Heart right ventricle (tissue), 16 donors: ENCODE results near the gene PGAM4. TPM values are rescaled to one million over a fixed set of nuclear protein-coding genes. Genes with fewer than 3 reads are reported as not detected.

Experiments used
- ATAC-seq, 8 donors: fragments of 200-7000 bp; cut with Tn5 transposase; one replicate each; pipeline ENCODE4 v1.9.1; 2020; ENCODE audit warnings: mild to moderate bottlenecking in 8 of 8, moderate library complexity in 8 of 8, moderate number of reproducible peaks in 1 of 8
- DNase-seq, 2 donors: peaks; one replicate each; pipeline ENCODE4 v3.0.0-alpha.2; 2020
- H3K27ac ChIP-seq, 10 donors: fragments of 200-600 bp; sonication (generic) in 2 of 10; one replicate each; pipeline versions ENCODE4 v1.5.0 to v1.8.0; 2020 to 2022; ENCODE audit warnings: mild to moderate bottlenecking in 3 of 10
- H3K27me3 ChIP-seq, 7 donors: fragments of 200-600 bp; one replicate each; pipeline ENCODE4 v1.8.0; 2021 to 2022; ENCODE audit warnings: mild to moderate bottlenecking in 2 of 7
- H3K36me3 ChIP-seq, 9 donors: fragments of 200-600 bp; sonication (generic) in 1 of 9; one replicate each; pipeline versions ENCODE4 v1.5.0 to v1.8.0; 2020 to 2022; ENCODE audit warnings: mild to moderate bottlenecking in 2 of 9
- H3K4me1 ChIP-seq, 9 donors: fragments of 200-600 bp; sonication (generic) in 1 of 9; one replicate each; pipeline versions ENCODE4 v1.5.0 to v1.8.0; 2020 to 2022; ENCODE audit warnings: mild to moderate bottlenecking in 4 of 9
- H3K4me3 ChIP-seq, 10 donors: fragments of 200-600 bp; sonication (generic) in 2 of 10; one replicate each; pipeline versions ENCODE4 v1.5.0 to v1.8.0; 2020 to 2022; ENCODE audit warnings: mild to moderate bottlenecking in 7 of 10, moderate library complexity in 2 of 10
- H3K9me3 ChIP-seq, 11 donors: fragments of 200-600 bp in 10 of 11; sonication (generic) in 2 of 11; one replicate each; pipeline versions ENCODE4 v1.5.0 to v1.8.0; 2013 to 2022; ENCODE audit warnings: mild to moderate bottlenecking in 2 of 11, control low read depth in 1 of 11, moderate library complexity in 1 of 11
- CTCF ChIP-seq, 9 donors: fragments of 200-600 bp; sonication (generic) in 2 of 9; IDR thresholded peaks; one replicate each; pipeline versions ENCODE4 v1.5.0 to v1.8.0; 2021 to 2022; ENCODE audit warnings: antibody characterized with exemption in 9 of 9, mild to moderate bottlenecking in 5 of 9, moderate library complexity in 1 of 9
- WGBS, 2 donors: extraction: QIAGEN DNeasy Blood & Tissue Kit; methylation state at CpG; one replicate each; pipeline ENCODE4 v1.1.7; 2013; ENCODE audit warnings: inconsistent platforms in 1 of 2; 5-methylcytosine and 5-hydroxymethylcytosine counted together
- intact Hi-C, 10 donors: fragments of 100-400 bp; cut with DNase I; formaldehyde crosslinking; loops; one replicate each; pipeline versions ENCODE4 v1.11.1 to v1.14.2; 2022
- polyA plus RNA-seq, 2 donors: library from polyadenylated mRNA; stranded (reverse); fragments of 200-250 nt; gene quantifications; one replicate each; pipeline ENCODE4 v1.2.3, GENCODE V29; 2013
- total RNA-seq, 10 donors: library from RNA; stranded (reverse); fragmentation: NEBNext Ultra II Directional in 3 of 10; extraction: Animal tissue kit (Norgen Biotek cat#: 25700) in 3 of 10; gene quantifications; one replicate each; pipeline versions ENCODE4 v1.2.1 to v1.2.4, GENCODE V29; 2021 to 2023
- donor health status: Arrhythmogenic right ventricular cardiomyopathy.
- donor health status: ischemic (EF 13 %, LVEDD 7.1; RV severe dilation, severe dysfunction).
- donor health status: healthy with polysubstance abuse.
- donor health status: DM: no; HTN: yes; CAD: no.
- donor health status: DM: no; HTN: no; CAD: no.
- donor health status: ischemic (EF 25% LVEDD 6.9; RV normal size, moderate dysfunction).
- donor health status: ischemic (EF 25% LVEDD 5.7; RV mildly dilated, moderate dysfunction).
- donor health status: healthy.
- donor health status: DM: yes; HTN: yes; CAD: no.
- donor health status: Ischemic cardiomyopathy.
- donor health status: ischemic (EF 35%, LVEDD 5.7; RV mildly dilated, moderate dysfunction).
- donor health status: nonischemic (EF 11% LVEDD 7.7; RV severe dilation, severe dysfunction).
- donor health status: DM: yes; HTN: yes; CAD: no.
- donor health status: PGD.
- donor health status: ischemic (EF 29% LVEDD 5.4; RV normal size, mild dysfunction).
- donor health status: nonischemic (EF 23%, LVEDD 6.1; RV moderate dilation, normal function).

Gene PGAM4
- total and polyA plus RNA-seq, 12 donors = not detected

GRCh38 chrX:77953302-77953701, 16.1 kb downstream of the PGAM4 start:
- no peaks in the 10 kb centered on the region for H3K27me3 ChIP-seq
- 45 to 67% methylated on average over 1 of the region's 1 CpG for WGBS, 2 donors
- intact Hi-C loops = no loop called here
- DNase-seq = no peak
- no peak overlapping the region for H3K4me3 ChIP-seq
- H3K9me3 ChIP-seq = peaks cover 0 to 7% (median under 1%) of the 10 kb centered on the region in 11 donors
- peaks cover 0 to 14% (median 4%) of the 10 kb centered on the region in 9 donors for H3K4me1 ChIP-seq
- no peaks in the 10 kb centered on the region for H3K36me3 ChIP-seq
- H3K27ac ChIP-seq = no peak overlapping the region
- TF ChIP-seq CTCF (IDR thresholded peaks at IDR 0.05) = no peak
- no peak for ATAC-seq

DNA sequence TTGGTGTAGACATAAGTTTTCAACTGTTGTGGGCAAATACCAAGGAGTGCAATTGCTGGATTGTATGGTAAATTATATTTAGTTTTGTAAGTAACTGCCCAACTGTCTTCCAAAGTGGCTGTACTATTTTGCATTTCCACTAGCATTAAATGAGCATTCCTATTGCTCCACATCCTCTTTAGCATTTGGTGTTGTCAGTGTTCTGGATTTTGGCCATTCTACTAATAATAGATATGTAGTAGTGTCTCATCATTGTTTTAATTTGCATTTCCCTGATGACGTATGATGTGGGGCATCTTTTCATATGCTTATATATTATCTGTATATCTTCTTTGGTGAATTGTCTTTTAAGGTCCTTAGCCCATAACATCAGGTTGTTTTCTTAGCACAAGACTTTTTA, 17.3 kb downstream of the PGAM4 start:
- Histone ChIP-seq H3K4me1 (peaks cover 0 to 14% (median 4%) of the 10 kb centered on the region in 9 donors), H3K27me3 (no peaks in the 10 kb centered on the region), H3K27ac (no peak overlapping the region), H3K4me3 (no peak overlapping the region), H3K36me3 (no peaks in the 10 kb centered on the region), H3K9me3 (no peaks in the 10 kb centered on the region)
- ATAC-seq (no peak), DNase-seq (no peak)
- intact Hi-C loops = no loop called here
- WGBS, 2 donors = 52 to 63% methylated on average over 1 of the region's 1 CpG
- TF ChIP-seq CTCF (IDR thresholded peaks at IDR 0.05) = no peak

DNA sequence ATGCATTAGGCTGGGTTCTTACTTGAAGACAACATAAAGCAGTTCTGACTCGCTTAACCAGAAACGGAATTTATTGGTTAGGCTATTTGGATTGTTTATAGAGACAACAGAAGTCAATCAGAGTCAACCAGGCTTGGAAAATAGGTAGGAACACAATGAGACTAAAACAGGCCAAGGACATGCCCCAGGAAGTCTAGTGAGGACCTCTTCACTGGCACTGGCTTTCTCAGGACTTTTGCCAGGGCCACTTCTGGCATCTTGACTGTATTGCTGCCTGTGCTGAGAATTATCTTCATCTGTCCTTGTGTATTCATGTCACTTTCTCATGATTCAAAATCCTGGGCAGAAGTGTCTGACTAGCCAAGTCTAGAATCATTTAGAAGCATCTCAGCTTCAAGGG, 19.6 kb downstream of the PGAM4 start:
- no peak for DNase-seq
- ATAC-seq = no peak
- intact Hi-C loops = no loop called here

GRCh38 chrX:77946571-77946970, 22.9 kb downstream of the PGAM4 start:
- no peak overlapping the region for H3K4me3 ChIP-seq
- no peaks in the 10 kb centered on the region for H3K9me3 ChIP-seq
- no peak for ATAC-seq
- 86 to 92% methylated on average over 2 of the region's 2 CpGs for WGBS, 2 donors
- peaks cover 0 to 9% (median 0%) of the 10 kb centered on the region in 9 donors for H3K4me1 ChIP-seq
- no peak for TF ChIP-seq CTCF (IDR thresholded peaks at IDR 0.05)
- H3K27me3 ChIP-seq = no peaks in the 10 kb centered on the region
- no peak for DNase-seq
- H3K36me3 ChIP-seq = no peaks in the 10 kb centered on the region
- no peak overlapping the region for H3K27ac ChIP-seq
- intact Hi-C loops = no loop called here

More for the DNA sequence above, 19.6 kb downstream of the PGAM4 start:
- Histone ChIP-seq H3K36me3 (no peaks in the 10 kb centered on the region), H3K27me3 (no peaks in the 10 kb centered on the region), H3K4me3 (no peak overlapping the region), H3K4me1 (peaks cover 0 to 14% (median 4%) of the 10 kb centered on the region in 9 donors), H3K9me3 (no peaks in the 10 kb centered on the region), H3K27ac (no peak overlapping the region)
- no peak for TF ChIP-seq CTCF (IDR thresholded peaks at IDR 0.05)
- WGBS, 2 donors = 90 to 94% methylated on average over 2 of the region's 2 CpGs
